ENCODE data around the gene STX17.
"Not testable (repeated sequence)": the region's sequence is repeated elsewhere in the genome, so short reads cannot be mapped to it uniquely, and the experiment has no call there.

STX17 gene

DNA sequence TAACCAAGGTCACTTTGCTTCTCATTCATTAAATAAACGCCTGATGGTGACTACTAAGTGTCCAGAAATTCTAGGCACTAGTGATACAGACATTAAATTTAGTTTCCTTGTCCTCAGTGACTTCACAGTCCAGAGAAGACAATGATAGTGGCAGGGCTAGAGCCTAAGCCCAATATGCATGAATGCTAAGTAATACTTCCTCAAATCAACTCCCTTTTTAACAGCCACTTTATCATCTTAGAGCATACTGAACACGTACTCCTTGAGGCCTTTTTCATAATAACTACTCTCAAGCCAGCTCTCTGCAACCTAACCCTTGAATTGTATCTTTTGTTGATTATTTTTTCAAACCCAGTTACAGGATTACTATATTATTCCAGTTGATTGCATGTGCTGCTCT, 74.1 kb downstream of the STX17 start:
- H3K79me2 ChIP-seq = no peaks in the 10 kb centered on the region
- H3K36me3 ChIP-seq (ENCODE audit: control insufficient read depth, insufficient read depth, low read length) = no peaks in the 10 kb centered on the region
- TF ChIP-seq, protein P1, sequence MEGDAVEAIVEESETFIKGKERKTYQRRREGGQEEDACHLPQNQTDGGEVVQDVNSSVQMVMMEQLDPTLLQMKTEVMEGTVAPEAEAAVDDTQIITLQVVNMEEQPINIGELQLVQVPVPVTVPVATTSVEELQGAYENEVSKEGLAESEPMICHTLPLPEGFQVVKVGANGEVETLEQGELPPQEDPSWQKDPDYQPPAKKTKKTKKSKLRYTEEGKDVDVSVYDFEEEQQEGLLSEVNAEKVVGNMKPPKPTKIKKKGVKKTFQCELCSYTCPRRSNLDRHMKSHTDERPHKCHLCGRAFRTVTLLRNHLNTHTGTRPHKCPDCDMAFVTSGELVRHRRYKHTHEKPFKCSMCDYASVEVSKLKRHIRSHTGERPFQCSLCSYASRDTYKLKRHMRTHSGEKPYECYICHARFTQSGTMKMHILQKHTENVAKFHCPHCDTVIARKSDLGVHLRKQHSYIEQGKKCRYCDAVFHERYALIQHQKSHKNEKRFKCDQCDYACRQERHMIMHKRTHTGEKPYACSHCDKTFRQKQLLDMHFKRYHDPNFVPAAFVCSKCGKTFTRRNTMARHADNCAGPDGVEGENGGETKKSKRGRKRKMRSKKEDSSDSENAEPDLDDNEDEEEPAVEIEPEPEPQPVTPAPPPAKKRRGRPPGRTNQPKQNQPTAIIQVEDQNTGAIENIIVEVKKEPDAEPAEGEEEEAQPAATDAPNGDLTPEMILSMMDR (IDR thresholded peaks at IDR 0.05) = no peak
- H3K27ac ChIP-seq = no peak overlapping the region
- H3K9me3 ChIP-seq (ENCODE audit: control insufficient read depth, low read length) = no peaks in the 10 kb centered on the region
- no peaks in the 10 kb centered on the region for H3K27me3 ChIP-seq (ENCODE audit: control insufficient read depth, insufficient read depth, low read length)
- H3K9ac ChIP-seq = no peak overlapping the region
- H2AFZ ChIP-seq = no peak overlapping the region
- H3K4me3 ChIP-seq (ENCODE audit: low read depth, low read length) = no peak overlapping the region
- H3K4me2 ChIP-seq (ENCODE audit: low read length) = no peak overlapping the region
- H3K4me1 ChIP-seq = peaks cover 2% of the 10 kb centered on the region

DNA sequence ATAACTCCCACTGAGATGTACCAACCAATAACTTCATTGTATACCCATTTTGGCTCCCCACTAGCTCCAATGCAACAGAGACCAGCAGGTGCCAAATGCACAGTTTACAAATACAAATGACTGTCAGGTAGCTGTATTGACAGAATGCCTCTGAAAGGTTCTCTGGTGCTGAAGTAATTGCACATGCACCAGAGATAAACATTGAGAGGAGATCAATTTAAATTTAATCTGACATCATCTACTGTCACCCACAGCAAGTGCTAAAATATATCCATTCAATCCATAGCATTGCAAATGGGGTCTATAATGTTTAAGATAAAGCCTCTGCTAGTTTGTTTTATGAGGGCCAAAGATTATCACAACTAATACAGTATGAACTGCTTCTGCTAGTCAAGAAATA, 80.2 kb downstream of the STX17 start:
- H3K9me3 ChIP-seq (ENCODE audit: control insufficient read depth, low read length) = no peaks in the 10 kb centered on the region
- no peaks in the 10 kb centered on the region for H3K79me2 ChIP-seq
- H3K36me3 ChIP-seq (ENCODE audit: control insufficient read depth, insufficient read depth, low read length) = no peaks in the 10 kb centered on the region
- no peaks in the 10 kb centered on the region for H3K4me1 ChIP-seq
- no peak overlapping the region for H3K4me3 ChIP-seq (ENCODE audit: low read depth, low read length)
- TF ChIP-seq, protein P1 (IDR thresholded peaks at IDR 0.05) = no peak
- no peaks in the 10 kb centered on the region for H3K27me3 ChIP-seq (ENCODE audit: control insufficient read depth, insufficient read depth, low read length)
- no peak overlapping the region for H3K4me2 ChIP-seq (ENCODE audit: low read length)
- no peak overlapping the region for H3K9ac ChIP-seq
- H3K27ac ChIP-seq = no peak overlapping the region
- H2AFZ ChIP-seq = no peak overlapping the region

DNA sequence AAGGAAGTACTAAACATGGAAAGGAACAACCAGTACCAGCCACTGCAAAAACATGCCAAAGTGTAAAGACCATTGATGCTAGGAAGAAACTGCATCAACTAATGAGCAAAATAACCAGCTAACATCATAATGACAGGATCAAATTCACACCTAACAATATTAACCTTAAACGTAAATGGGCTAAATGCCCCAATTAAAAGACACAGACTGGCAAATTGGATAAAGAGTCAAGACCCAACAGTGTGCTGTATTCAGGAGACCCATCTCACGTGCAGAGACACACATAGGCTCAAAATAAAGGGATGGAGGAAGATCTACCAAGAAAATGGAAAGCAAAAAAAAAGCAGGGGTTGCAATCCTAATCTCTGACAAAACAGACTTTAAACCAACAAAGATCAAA, 84.1 kb downstream of the STX17 start:
- not testable (repeated sequence) for H3K9me3 ChIP-seq (ENCODE audit: control insufficient read depth, low read length); H3K27me3 ChIP-seq (ENCODE audit: control insufficient read depth, insufficient read depth, low read length); H3K4me2 ChIP-seq (ENCODE audit: low read length); H3K4me3 ChIP-seq (ENCODE audit: low read depth, low read length); H2AFZ ChIP-seq; H3K4me1 ChIP-seq; H3K9ac ChIP-seq; H3K27ac ChIP-seq; H3K36me3 ChIP-seq (ENCODE audit: control insufficient read depth, insufficient read depth, low read length); H3K79me2 ChIP-seq

DNA sequence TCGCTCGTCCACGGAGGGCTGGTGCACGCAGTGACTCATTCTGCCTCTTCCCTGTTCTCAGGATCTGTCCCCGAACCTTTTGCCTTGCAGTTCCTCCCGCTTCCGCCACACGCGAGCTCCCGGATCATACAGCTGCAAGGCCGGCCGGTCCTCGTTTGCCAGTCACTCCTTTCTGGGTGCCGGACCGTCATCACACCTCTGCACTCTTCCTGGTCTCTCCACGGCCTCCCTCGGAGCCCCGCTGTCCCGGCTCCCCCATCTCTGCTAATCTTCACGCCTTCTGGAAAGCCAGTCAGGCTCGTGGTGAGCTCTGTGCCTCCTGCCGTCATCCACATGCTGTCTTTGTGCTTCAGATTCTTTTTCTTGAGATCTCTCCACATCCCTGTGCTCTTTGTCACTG, 91.8 kb downstream of the STX17 start:
- Histone ChIP-seq H3K27ac (no peak overlapping the region), H3K4me3 (ENCODE audit: low read depth, low read length) (no peak overlapping the region), H3K9ac (no peak overlapping the region), H3K79me2 (no peaks in the 10 kb centered on the region), H2AFZ (no peak overlapping the region), H3K4me2 (ENCODE audit: low read length) (no peak overlapping the region), H3K36me3 (ENCODE audit: control insufficient read depth, insufficient read depth, low read length) (no peaks in the 10 kb centered on the region), H3K9me3 (ENCODE audit: control insufficient read depth, low read length) (no peaks in the 10 kb centered on the region), H3K27me3 (ENCODE audit: control insufficient read depth, insufficient read depth, low read length) (no peaks in the 10 kb centered on the region), H3K4me1 (no peaks in the 10 kb centered on the region)
- TF ChIP-seq, protein P1 (IDR thresholded peaks at IDR 0.05) = no peak

DNA sequence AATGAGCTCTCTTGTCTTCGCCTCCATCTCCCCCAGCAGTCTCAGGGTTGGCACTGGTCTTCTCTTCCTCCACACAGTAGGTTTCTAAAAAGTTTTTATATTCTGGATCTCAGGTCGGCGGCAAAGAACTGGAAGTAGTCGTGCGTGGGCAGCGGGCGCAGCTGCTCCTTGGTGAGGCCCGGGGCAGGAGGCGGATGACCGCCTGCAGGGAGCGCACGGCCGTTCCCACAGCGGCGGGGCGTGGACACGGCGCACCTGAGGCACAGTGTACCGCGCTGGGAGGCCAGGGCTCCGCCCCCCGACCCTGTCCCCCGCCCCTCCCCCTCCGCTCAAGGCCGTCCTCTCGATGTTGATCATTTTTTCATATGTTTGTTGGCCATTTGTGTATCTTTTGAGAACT, 92.4 kb downstream of the STX17 start:
- Histone ChIP-seq H3K4me1 (no peaks in the 10 kb centered on the region), H3K79me2 (no peaks in the 10 kb centered on the region), H3K9me3 (ENCODE audit: control insufficient read depth, low read length) (no peaks in the 10 kb centered on the region), H3K4me3 (ENCODE audit: low read depth, low read length) (no peak overlapping the region), H2AFZ (no peak overlapping the region), H3K36me3 (ENCODE audit: control insufficient read depth, insufficient read depth, low read length) (no peaks in the 10 kb centered on the region), H3K27me3 (ENCODE audit: control insufficient read depth, insufficient read depth, low read length) (no peaks in the 10 kb centered on the region), H3K9ac (no peak overlapping the region), H3K27ac (no peak overlapping the region), H3K4me2 (ENCODE audit: low read length) (no peak overlapping the region)
- TF ChIP-seq, protein P1 (IDR thresholded peaks at IDR 0.05) = no peak
